ENCODE data around the gene RPLP2. TPM values are rescaled to one million over a fixed set of nuclear protein-coding genes. Genes with fewer than 3 reads are reported as not detected.

The RPLP2 gene
- total and polyA plus RNA-seq, 7 experiments from 2014 or later, result 2,266 to 5,944 (median 4,844) TPM

GRCh38 chr11:819129-819931 is 9.6 kb downstream of the RPLP2 start:
- Mint-ChIP-seq H3K4me3 (peak overlapping the region; percentile 82 to 92 (median 86)), H3K9me3 (no peaks in the 10 kb centered on the region), H3K36me3 (no peaks in the 10 kb centered on the region), H3K27me3 (no peaks in the 10 kb centered on the region), H3K27ac (peak overlapping the region in 7 of 9 donors; percentile 67 to 93 (median 86)), H3K4me1 (peaks cover 0 to 24% (median 13%) of the 10 kb centered on the region in 7 donors)
- peak; percentile 86 for ATAC-seq
- ChIA-PET POLR2A (interaction anchor here (0.5 to 5.1 kb wide), 21 partner anchors 8 to 612 kb away, joined by 3 to 79 read pairs (median 6); partner anchors contain the start of genes BET1L, CD151, CRACR2B and DEAF1), CTCF (interaction anchor here (0.5 to 1.2 kb wide), 5 partner anchors 8 to 612 kb away, joined by 3 to 6 read pairs (median 3); partner anchors contain the start of genes BET1L and RIC8A)
- peak; percentile 85 to 95 (median 92) for DNase-seq
- Histone ChIP-seq H3K9me3 (ENCODE audit: control insufficient read depth in 2 of 3, low read length in 3 of 3) (no peaks in the 10 kb centered on the region), H3K27me3 (ENCODE audit: control insufficient read depth in 2 of 2, insufficient read depth in 2 of 2, low read length in 2 of 2) (no peaks in the 10 kb centered on the region), H3K4me1 (ENCODE audit: control insufficient read depth in 2 of 2, insufficient read depth in 2 of 2, low read length in 2 of 2) (peaks cover 12 to 15% of the 10 kb centered on the region in 2 donors), H3K4me3 (ENCODE audit: low read length) (peak overlapping the region; percentile 86), H3K27ac (ENCODE audit: low read depth, low read length) (peak overlapping the region; percentile 91), H3K36me3 (ENCODE audit: control insufficient read depth in 2 of 3, insufficient read depth in 3 of 3, low read length in 3 of 3) (peaks cover 0 to 40% (median 0%) of the 10 kb centered on the region in 3 experiments)
- intact Hi-C loops (cut with micrococcal nuclease), result loop anchor here (1.0 kb wide), 6 partner anchors 10 to 313 kb away; partner anchors contain the start of genes RPLP2 (in 2 of the 2), PIDD1 (in 1 of the 2), POLR2L (in 1 of the 2) and SLC25A22 (in 1 of the 2)

- intact Hi-C loops (cut with micrococcal nuclease), result loop anchor here (1.0 kb wide), 7 partner anchors 10 to 314 kb away; partner anchors contain the start of genes POLR2L (in 2 of the 2), RPLP2 (in 2 of the 2), TSPAN4 (in 2 of the 2) and PIDD1 (in 1 of the 2)
- no peaks in the 10 kb centered on the region for H3K27me3 ChIP-seq (ENCODE audit: control insufficient read depth in 2 of 2, insufficient read depth in 2 of 2, low read length in 2 of 2)
- peaks cover 0 to 2% (median 0%) of the 10 kb centered on the region in 11 donors for H3K9me3 Mint-ChIP-seq
- no peaks in the 10 kb centered on the region for H3K27me3 Mint-ChIP-seq
- no peaks in the 10 kb centered on the region for H3K9me3 ChIP-seq (ENCODE audit: control insufficient read depth in 2 of 3, low read length in 3 of 3)
- H3K4me1 Mint-ChIP-seq, result peaks cover 0 to 24% (median 13%) of the 10 kb centered on the region in 7 donors
- peak overlapping the region; percentile 82 to 92 (median 86) for H3K4me3 Mint-ChIP-seq
- ChIA-PET CTCF (interaction anchor here (0.9 kb wide), 1 partner anchor 9 kb away, joined by 3 read pairs; no protein-coding TSS in a partner anchor), POLR2A (interaction anchor here (0.5 to 5.1 kb wide), 18 partner anchors 9 to 702 kb away, joined by 3 to 79 read pairs (median 7); partner anchors contain the start of genes BET1L, CD151, CRACR2B and DEAF1)
- peaks cover 0 to 5% (median 0%) of the 10 kb centered on the region in 5 donors for H3K36me3 Mint-ChIP-seq
- DNase-seq (peak; percentile 88 to 97 (median 96)), ATAC-seq (peak; percentile 86)
- peak overlapping the region; percentile 91 for H3K27ac ChIP-seq (ENCODE audit: low read depth, low read length)
- H3K27ac Mint-ChIP-seq, result peak overlapping the region in 8 of 9 donors; percentile 67 to 93 (median 86)
- H3K4me1 ChIP-seq (ENCODE audit: control insufficient read depth in 2 of 2, insufficient read depth in 2 of 2, low read length in 2 of 2), result peaks cover 12 to 15% of the 10 kb centered on the region in 2 donors
- H3K36me3 ChIP-seq (ENCODE audit: control insufficient read depth in 2 of 3, insufficient read depth in 3 of 3, low read length in 3 of 3), result peaks cover 0 to 47% (median 0%) of the 10 kb centered on the region in 3 experiments
- peak overlapping the region; percentile 86 for H3K4me3 ChIP-seq (ENCODE audit: low read length)
Measured at GRCh38 chr11:819943-820649, 10.3 kb downstream of the RPLP2 start.

GRCh38 chr11:820655-821511 is 11.1 kb downstream of the RPLP2 start:
- DNase-seq (no peak), ATAC-seq (no peak)
- peak overlapping the region; percentile 82 to 92 (median 86) for H3K4me3 Mint-ChIP-seq
- H3K27ac Mint-ChIP-seq, result peak overlapping the region in 7 of 9 donors; percentile 43 to 91 (median 62)
- Histone ChIP-seq H3K27me3 (ENCODE audit: control insufficient read depth in 2 of 2, insufficient read depth in 2 of 2, low read length in 2 of 2) (no peaks in the 10 kb centered on the region), H3K4me3 (ENCODE audit: low read length) (peak overlapping the region; percentile 86), H3K36me3 (ENCODE audit: control insufficient read depth in 2 of 3, insufficient read depth in 3 of 3, low read length in 3 of 3) (peaks cover 0 to 51% (median 0%) of the 10 kb centered on the region in 3 experiments), H3K27ac (ENCODE audit: low read depth, low read length) (peak overlapping the region; percentile 91), H3K4me1 (ENCODE audit: control insufficient read depth in 2 of 2, insufficient read depth in 2 of 2, low read length in 2 of 2) (peaks cover 12 to 15% of the 10 kb centered on the region in 2 donors), H3K9me3 (ENCODE audit: control insufficient read depth in 2 of 3, low read length in 3 of 3) (no peaks in the 10 kb centered on the region)
- peaks cover 0 to 9% (median 0%) of the 10 kb centered on the region in 5 donors for H3K36me3 Mint-ChIP-seq
- ChIA-PET CTCF (no interaction called here), POLR2A (interaction anchor here (0.5 to 5.1 kb wide), 14 partner anchors 9 to 1037 kb away, joined by 3 to 79 read pairs (median 8); partner anchors contain the start of genes CD151, CRACR2B, PIDD1 and POLR2L)
- H3K9me3 Mint-ChIP-seq, result peaks cover 0 to 2% (median 0%) of the 10 kb centered on the region in 11 donors
- intact Hi-C loops (cut with micrococcal nuclease), result loop anchor here (1.0 kb wide), 2 partner anchors 9 to 21 kb away; partner anchors contain the start of genes POLR2L (in 1 of the 2) and TSPAN4 (in 1 of the 2)
- peaks cover 0 to 24% (median 13%) of the 10 kb centered on the region in 7 donors for H3K4me1 Mint-ChIP-seq
- H3K27me3 Mint-ChIP-seq, result no peaks in the 10 kb centered on the region

GRCh38 chr11:821512-822371 is 12.0 kb downstream of the RPLP2 start:
- H3K27me3 Mint-ChIP-seq, result peaks cover 0 to 3% (median 0%) of the 10 kb centered on the region in 5 donors
- no peaks in the 10 kb centered on the region for H3K9me3 ChIP-seq (ENCODE audit: control insufficient read depth in 2 of 3, low read length in 3 of 3)
- peak overlapping the region in 8 of 10 donors; percentile 28 to 92 (median 44) for H3K4me3 Mint-ChIP-seq
- CTCF ChIA-PET, result no interaction called here
- H3K4me3 ChIP-seq (ENCODE audit: low read length), result no peak overlapping the region
- peaks cover 0 to 51% (median 0%) of the 10 kb centered on the region in 3 experiments for H3K36me3 ChIP-seq (ENCODE audit: control insufficient read depth in 2 of 3, insufficient read depth in 3 of 3, low read length in 3 of 3)
- peaks cover 0 to 2% (median 0%) of the 10 kb centered on the region in 11 donors for H3K9me3 Mint-ChIP-seq
- peaks cover 19 to 21% of the 10 kb centered on the region in 2 donors for H3K4me1 ChIP-seq (ENCODE audit: control insufficient read depth in 2 of 2, insufficient read depth in 2 of 2, low read length in 2 of 2)
- ATAC-seq, result no peak
- H3K4me1 Mint-ChIP-seq, result peaks cover 0 to 28% (median 17%) of the 10 kb centered on the region in 7 donors
- intact Hi-C loops (cut with micrococcal nuclease), result no loop called here
- DNase-seq, result no peak
- no peak overlapping the region for H3K27ac ChIP-seq (ENCODE audit: low read depth, low read length)
- H3K27me3 ChIP-seq (ENCODE audit: control insufficient read depth in 2 of 2, insufficient read depth in 2 of 2, low read length in 2 of 2), result no peaks in the 10 kb centered on the region
- H3K36me3 Mint-ChIP-seq, result peaks cover 0 to 9% (median 0%) of the 10 kb centered on the region in 5 donors
- POLR2A ChIA-PET, result interaction anchor here (0.8 to 5.1 kb wide), 7 partner anchors 8 to 1036 kb away, joined by 4 to 79 read pairs (median 28); partner anchors contain the start of genes CD151, CRACR2B, PIDD1 and POLR2L
- H3K27ac Mint-ChIP-seq, result peak overlapping the region in 4 of 9 donors; percentile 8 to 91 (median 50)

All from naive thymus-derived CD4-positive, alpha-beta T cell (primary cell).